Measurements from ENCODE around the gene NR4A2. TPM values are rescaled to one million over a fixed set of nuclear protein-coding genes. Genes with fewer than 3 reads are reported as not detected.

The NR4A2 gene
- total and polyA plus RNA-seq, 2 experiments from 2014 or later: 0.86 to 2.9 TPM

GRCh38 chr2:156326526-156327095 is 5.9 kb downstream of the NR4A2 start:
- no peak for TF ChIP-seq EZH2 (IDR thresholded peaks at IDR 0.05; ENCODE audit: insufficient read depth, poor library complexity, severe bottlenecking)
- TF ChIP-seq EZH2phosphoT487 (IDR thresholded peaks at IDR 0.05; ENCODE audit: insufficient read depth, low read depth): no peak
- Histone ChIP-seq H3K36me3 (ENCODE audit: low read depth) (0 out of 2 replicates have a peak, but pooled peaks cover 7% of the 10 kb centered on the region), H3K79me2 (ENCODE audit: insufficient read depth) (peaks cover 12% of the 10 kb centered on the region), H3K4me1 (ENCODE audit: insufficient read depth) (0 out of 2 replicates have a peak, but pooled peaks cover 7% of the 10 kb centered on the region), H3K27me3 (replicated peaks; ENCODE audit: insufficient read depth) (peaks cover 8% of the 10 kb centered on the region; the same call in 1 of the 2 replicates), H3K27ac (no peak overlapping the region), H3K9me3 (ENCODE audit: low read depth) (no peaks in the 10 kb centered on the region), H3K9me2 (ENCODE audit: insufficient read depth) (no peaks in the 10 kb centered on the region), H3F3A (ENCODE audit: insufficient read depth) (0 out of 2 replicates have a peak, but pooled peaks cover 14% of the 10 kb centered on the region), H3K4me2 (ENCODE audit: unreplicated experiment) (no peak overlapping the region), H2AFZ (no peak overlapping the region), H3K4me3 (no peak overlapping the region), H4K20me1 (ENCODE audit: insufficient read depth) (no peaks in the 10 kb centered on the region), H3K9ac (no peak overlapping the region)
- in situ Hi-C loops (cut with MboI): loop anchor here (10.0 kb wide), 1 partner anchor 248 kb away; no protein-coding TSS in a partner anchor
- no peak for DNase-seq
- WGBS, 2 experiments (ENCODE audit: low coverage in 1 of 2, low lambda C conversion rate in 2 of 2, missing lambda C conversion rate in 2 of 2): 92 to 94% methylated on average over 12 of the region's 12 CpGs

DNA sequence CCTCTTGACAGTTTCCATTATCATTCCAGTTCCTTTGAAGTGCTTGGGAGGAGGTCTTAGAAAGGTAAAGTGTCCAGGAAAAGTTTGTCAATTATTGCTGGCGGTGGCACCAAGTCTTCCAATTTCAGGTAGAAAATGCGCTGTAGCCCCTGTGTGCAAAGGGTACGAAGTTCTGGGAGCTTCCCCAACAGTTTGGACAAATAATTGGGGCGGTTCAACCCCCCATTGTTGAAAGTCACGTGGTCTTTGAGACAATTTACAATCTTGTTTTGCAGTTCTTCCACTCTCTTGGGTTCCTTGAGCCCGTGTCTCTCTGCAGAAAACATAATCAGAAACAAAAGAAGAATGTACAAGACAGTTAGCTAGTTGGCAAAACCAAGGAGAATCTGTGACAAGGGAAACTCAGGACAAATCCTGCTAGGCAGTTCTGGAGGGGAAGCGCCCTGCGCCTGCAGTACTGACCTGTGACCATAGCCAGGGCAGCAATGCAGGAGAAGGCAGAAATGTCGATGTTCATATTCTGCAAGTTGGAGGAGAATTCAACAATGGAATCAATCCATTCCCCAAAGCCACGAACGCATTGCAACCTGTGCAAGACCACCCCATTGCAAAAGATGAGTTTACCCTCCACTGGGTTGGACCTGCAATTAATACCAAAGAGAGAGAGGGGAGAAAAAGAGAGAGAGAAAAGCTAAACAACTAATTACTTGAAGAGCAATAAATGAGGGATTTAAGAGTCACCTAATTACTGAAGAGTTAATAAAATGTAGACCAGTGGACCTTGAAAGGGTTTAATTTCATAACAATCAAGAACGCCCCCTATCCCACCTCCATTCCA is 6.6 kb downstream of the NR4A2 start:
- no peaks in the 10 kb centered on the region for H4K20me1 ChIP-seq (ENCODE audit: insufficient read depth)
- no peak overlapping the region for H3K9ac ChIP-seq
- in situ Hi-C loops (cut with MboI): loop anchor here (10.0 kb wide), 1 partner anchor 249 kb away; no protein-coding TSS in a partner anchor
- H3K79me2 ChIP-seq (ENCODE audit: insufficient read depth): peaks cover 6% of the 10 kb centered on the region
- peaks cover 15% of the 10 kb centered on the region; the same call in 1 of the 2 replicates for H3K27me3 ChIP-seq (replicated peaks; ENCODE audit: insufficient read depth)
- no peaks in the 10 kb centered on the region for H3K9me2 ChIP-seq (ENCODE audit: insufficient read depth)
- no peak overlapping the region for H3K27ac ChIP-seq
- no peak for DNase-seq
- 87 to 88% methylated on average over 12 of the region's 12 CpGs for WGBS, 2 experiments (ENCODE audit: low coverage in 1 of 2, low lambda C conversion rate in 2 of 2, missing lambda C conversion rate in 2 of 2)
- peaks cover under 1% of the 10 kb centered on the region; the same call in 1 of the 2 replicates for H3K4me1 ChIP-seq (ENCODE audit: insufficient read depth)
- no peak overlapping the region for H2AFZ ChIP-seq
- TF ChIP-seq EZH2 (IDR thresholded peaks at IDR 0.05; ENCODE audit: insufficient read depth, poor library complexity, severe bottlenecking) (no peak), EZH2phosphoT487 (IDR thresholded peaks at IDR 0.05; ENCODE audit: insufficient read depth, low read depth) (no peak)
- H3K4me2 ChIP-seq (ENCODE audit: unreplicated experiment): no peak overlapping the region
- no peaks in the 10 kb centered on the region for H3K9me3 ChIP-seq (ENCODE audit: low read depth)
- H3F3A ChIP-seq (ENCODE audit: insufficient read depth): 0 out of 2 replicates have a peak, but pooled peaks cover 7% of the 10 kb centered on the region
- no peak overlapping the region for H3K4me3 ChIP-seq
- 0 out of 2 replicates have a peak, but pooled peaks cover 7% of the 10 kb centered on the region for H3K36me3 ChIP-seq (ENCODE audit: low read depth)

- Histone ChIP-seq H4K20me1 (ENCODE audit: insufficient read depth) (no peaks in the 10 kb centered on the region), H3F3A (ENCODE audit: insufficient read depth) (0 out of 2 replicates have a peak, but pooled peaks cover 5% of the 10 kb centered on the region), H3K9me2 (ENCODE audit: insufficient read depth) (no peaks in the 10 kb centered on the region), H3K4me2 (ENCODE audit: unreplicated experiment) (no peak overlapping the region), H3K9me3 (ENCODE audit: low read depth) (no peaks in the 10 kb centered on the region), H3K36me3 (ENCODE audit: low read depth) (0 out of 2 replicates have a peak, but pooled peaks cover 7% of the 10 kb centered on the region), H3K4me3 (no peak overlapping the region), H3K79me2 (ENCODE audit: insufficient read depth) (no peaks in the 10 kb centered on the region), H3K9ac (no peak overlapping the region), H3K4me1 (ENCODE audit: insufficient read depth) (no peaks in the 10 kb centered on the region; the same call in 1 of the 2 replicates), H2AFZ (no peak overlapping the region), H3K27me3 (replicated peaks; ENCODE audit: insufficient read depth) (peaks cover 27% of the 10 kb centered on the region; the same call in 1 of the 2 replicates), H3K27ac (no peak overlapping the region)
- no peak for DNase-seq
- WGBS, 2 experiments (ENCODE audit: low coverage in 1 of 2, low lambda C conversion rate in 2 of 2, missing lambda C conversion rate in 2 of 2): 74 to 80% methylated on average over 2 of the region's 2 CpGs
- in situ Hi-C loops (cut with MboI): loop anchor here (10.0 kb wide), 1 partner anchor 251 kb away; no protein-coding TSS in a partner anchor
- TF ChIP-seq EZH2 (IDR thresholded peaks at IDR 0.05; ENCODE audit: insufficient read depth, poor library complexity, severe bottlenecking) (no peak), EZH2phosphoT487 (IDR thresholded peaks at IDR 0.05; ENCODE audit: insufficient read depth, low read depth) (no peak)
Observed at GRCh38 chr2:156323754-156324153, 8.8 kb downstream of the NR4A2 start.

DNA sequence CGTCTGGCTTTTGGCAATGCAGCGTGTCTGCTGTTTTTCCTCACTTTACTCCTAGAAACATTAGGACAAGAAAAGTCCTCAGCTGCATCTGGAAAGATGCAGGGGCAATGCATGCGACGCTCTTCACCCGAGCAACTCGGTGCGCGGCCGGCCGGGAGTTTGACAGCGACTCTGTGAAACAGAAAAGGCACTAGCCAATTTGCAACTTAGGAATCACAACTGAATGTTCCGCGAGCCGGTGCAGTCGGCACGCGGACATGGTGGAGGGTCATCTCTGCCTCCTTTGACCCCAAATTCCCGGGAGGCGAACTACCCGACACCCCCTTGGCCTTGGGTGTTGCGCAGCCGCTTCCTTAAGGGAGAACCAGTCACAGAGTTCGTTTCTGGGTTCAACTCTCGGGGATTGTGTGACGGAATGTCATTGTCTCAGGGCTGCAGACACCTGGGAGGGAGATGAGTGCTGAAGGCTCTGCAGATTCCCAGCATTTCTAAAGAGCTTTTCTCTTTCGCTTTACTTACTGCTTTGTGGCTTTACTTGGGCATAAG is 9.8 kb downstream of the NR4A2 start:
- in situ Hi-C loops (cut with MboI): loop anchor here (10.0 kb wide), 1 partner anchor 252 kb away; no protein-coding TSS in a partner anchor
- no peaks in the 10 kb centered on the region for H3K79me2 ChIP-seq (ENCODE audit: insufficient read depth)
- 0 out of 2 replicates have a peak, but pooled peaks cover 7% of the 10 kb centered on the region for H3K36me3 ChIP-seq (ENCODE audit: low read depth)
- H3K27ac ChIP-seq: no peak overlapping the region
- H3K4me3 ChIP-seq: no peak overlapping the region
- DNase-seq: no peak
- peaks cover 27% of the 10 kb centered on the region; the same call in 1 of the 2 replicates for H3K27me3 ChIP-seq (replicated peaks; ENCODE audit: insufficient read depth)
- no peaks in the 10 kb centered on the region for H3K9me2 ChIP-seq (ENCODE audit: insufficient read depth)
- H3K4me2 ChIP-seq (ENCODE audit: unreplicated experiment): no peak overlapping the region
- WGBS, 2 experiments (ENCODE audit: low coverage in 1 of 2, low lambda C conversion rate in 2 of 2, missing lambda C conversion rate in 2 of 2): 49 to 53% methylated on average over 26 of the region's 26 CpGs
- TF ChIP-seq EZH2 (IDR thresholded peaks at IDR 0.05; ENCODE audit: insufficient read depth, poor library complexity, severe bottlenecking) (no peak), EZH2phosphoT487 (IDR thresholded peaks at IDR 0.05; ENCODE audit: insufficient read depth, low read depth) (no peak)
- H3F3A ChIP-seq (ENCODE audit: insufficient read depth): 0 out of 2 replicates have a peak, but pooled peaks cover 5% of the 10 kb centered on the region
- H2AFZ ChIP-seq: no peak overlapping the region
- H4K20me1 ChIP-seq (ENCODE audit: insufficient read depth): no peaks in the 10 kb centered on the region
- no peak overlapping the region for H3K9ac ChIP-seq
- no peaks in the 10 kb centered on the region for H3K9me3 ChIP-seq (ENCODE audit: low read depth)
- no peaks in the 10 kb centered on the region; the same call in 1 of the 2 replicates for H3K4me1 ChIP-seq (ENCODE audit: insufficient read depth)
